ENCODE measurements around the gene TMSB15A.
"Not testable (repeated sequence)": the region's sequence is repeated elsewhere in the genome, so short reads cannot be mapped to it uniquely, and the experiment has no call there.

TMSB15A gene

DNA sequence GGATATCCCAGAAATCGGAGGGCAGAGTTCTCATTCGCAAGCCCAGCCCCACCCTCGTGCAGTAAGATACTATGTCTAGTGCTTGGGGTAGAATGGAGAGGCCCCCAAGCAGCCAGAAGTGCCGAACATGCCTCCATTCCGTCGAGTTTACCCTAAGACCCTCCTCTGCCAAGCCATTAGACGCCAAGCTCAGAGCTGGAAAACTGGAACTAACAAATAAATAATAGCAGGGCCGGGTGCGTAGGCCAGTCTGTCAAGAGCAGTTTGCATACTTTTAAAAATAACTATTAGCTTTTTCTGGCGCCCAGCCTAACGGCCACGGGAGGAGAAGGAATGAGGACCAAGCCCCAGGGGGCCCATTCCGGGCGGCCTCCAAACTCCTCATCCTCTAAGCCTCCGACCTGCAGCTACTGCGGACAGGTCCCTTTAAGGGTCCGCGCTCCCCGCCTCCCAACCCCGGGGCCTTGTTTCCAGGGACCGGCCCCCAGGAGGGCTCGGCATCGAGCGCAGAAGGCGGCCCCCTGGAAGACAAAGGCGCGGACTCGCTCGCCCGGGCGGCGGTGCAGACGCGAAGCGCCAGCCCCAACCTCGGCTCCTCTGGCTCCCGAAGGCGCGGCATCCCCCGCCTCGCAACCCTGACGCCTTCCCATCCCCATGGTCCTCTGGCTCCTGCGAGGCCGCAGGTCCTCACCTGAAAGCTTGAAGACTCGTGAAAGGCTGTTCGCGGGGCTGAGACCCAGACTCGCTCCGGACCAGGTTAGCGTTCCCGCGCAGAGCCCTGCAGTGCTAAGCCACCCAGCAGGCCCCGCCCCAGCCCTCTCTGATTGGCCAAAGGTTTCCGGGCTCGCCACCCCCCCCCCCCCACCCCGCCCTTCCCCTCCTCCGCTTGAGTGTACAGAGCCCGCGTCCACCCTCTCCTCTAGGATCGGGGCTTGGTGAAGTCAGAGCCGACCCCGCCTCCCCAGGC lies at the start of gene TMSB15A:
Gene TMSB15A, minus strand, starts transcription at position 765 of the 967 bp plus-strand sequence.
- DNase-seq = peak; percentile 83

DNA sequence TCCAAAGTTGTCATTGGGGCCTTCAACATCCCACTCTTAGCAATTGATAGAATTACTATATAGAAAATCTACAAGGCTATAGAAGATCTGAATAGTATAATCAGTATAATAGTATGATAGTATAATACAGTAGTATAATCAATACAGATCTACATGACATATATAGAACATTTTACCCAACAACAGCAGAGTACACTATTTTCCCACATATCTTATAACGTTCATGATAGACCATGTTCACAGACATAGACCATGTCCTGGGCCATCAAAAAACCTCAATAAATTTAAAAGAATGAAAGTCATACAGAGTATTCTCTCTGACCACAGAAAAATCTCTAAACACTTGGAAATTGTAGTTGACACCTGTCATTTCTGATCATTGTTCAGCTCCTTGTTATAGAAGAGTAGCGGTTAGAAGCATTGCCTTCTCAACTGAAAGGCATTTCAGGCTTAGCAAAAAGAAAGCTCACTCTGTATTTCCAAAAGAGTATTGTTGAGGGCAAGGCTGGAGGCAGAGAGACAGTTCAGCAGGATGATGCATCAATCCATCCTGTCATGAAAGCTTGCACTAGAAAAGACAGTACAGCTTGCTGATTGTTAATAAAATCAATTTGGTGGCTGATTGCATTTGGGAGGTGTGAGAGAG lies 44.0 kb upstream of the TMSB15A start:
- no peak for DNase-seq

DNA sequence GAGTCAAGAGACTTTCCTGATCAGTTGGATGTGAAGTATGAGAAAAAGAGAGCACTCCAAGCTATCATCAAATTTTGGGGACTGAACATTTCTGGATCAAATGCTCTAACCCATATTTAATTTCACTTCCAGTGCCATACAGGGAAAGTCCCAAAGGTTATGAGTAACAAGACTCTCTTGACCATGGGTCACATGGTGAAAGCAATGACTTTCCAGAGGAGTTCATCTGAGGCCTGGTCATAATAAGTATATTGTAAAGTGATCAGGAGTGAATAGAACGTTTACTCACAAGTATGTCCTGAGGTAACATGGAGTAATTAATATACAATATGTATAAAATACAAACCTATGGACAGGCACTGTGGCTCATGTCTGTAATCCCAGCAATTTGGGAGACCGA lies 42.1 kb upstream of the TMSB15A start:
- no peak for DNase-seq

DNA sequence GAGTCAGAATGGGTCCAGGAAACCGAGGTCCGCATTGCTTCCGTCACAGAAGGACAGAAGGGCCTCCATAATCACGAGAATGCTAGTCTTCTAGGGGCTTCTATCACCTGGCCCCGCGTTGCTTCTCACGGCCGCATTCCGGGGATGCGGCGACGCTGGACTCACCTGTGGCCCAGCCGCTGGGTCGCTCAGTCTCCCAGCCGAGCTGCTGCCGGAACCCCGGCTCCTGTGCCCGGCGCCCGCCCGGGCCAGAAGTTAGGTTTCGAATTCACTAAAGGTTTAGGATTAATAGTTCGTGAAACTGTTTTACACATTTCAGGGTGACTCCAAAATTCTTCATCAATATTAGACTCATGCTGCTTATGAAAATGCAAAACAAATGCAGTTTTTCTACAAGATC lies 31.7 kb upstream of the TMSB15A start:
- no peak for DNase-seq

DNA sequence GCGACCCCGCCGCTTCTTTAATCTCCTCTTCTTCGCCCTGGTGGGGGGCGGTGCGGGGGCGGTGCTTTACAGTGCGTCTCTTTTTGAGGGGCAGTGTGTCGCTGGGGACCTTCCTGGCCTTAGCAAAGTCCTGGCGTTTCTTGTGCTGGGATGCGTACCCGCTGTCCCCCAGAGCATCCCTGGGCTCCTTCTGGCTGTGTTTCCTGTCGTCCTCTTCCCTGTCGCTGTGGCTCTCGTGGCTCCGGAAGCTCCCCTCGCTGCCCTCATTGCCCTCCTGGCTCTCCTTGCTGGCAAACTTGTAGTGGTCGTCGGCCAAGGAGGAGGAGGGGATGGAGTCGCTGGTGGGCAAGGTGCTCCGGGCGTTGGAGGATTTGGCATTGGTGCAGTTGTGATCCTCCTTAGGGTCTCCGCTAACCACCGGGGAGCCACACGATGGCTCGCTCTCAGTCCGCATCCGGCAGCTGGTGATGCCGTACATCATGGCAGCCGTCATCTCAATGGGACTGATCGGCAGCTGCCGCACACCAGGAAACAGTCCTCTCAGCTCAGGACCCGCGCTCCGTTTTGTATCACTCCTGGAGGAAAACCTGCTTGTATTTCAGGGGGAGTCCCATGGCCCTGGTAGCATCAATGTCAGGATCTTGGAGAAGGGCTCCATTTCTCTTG lies 30.4 kb upstream of the TMSB15A start:
- DNase-seq = no peak

DNA sequence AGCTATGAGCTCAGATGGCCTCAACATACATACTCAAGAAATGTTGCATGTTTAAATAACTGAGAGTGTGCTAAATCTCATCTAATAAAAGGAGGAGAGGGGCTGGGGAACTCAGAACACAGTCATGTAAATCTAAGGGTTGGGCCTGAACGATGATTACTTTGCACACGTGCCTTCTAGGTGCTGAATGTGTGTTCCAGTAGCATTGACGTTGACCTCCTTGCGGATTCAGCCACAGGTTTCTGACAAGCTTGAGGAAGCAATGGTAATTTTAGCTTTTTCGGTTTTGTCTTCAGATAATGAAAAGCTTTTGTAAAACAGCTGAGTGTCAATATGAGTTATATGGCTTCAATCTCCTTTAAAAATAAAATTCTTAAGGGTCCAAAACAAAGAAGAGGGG lies 29.6 kb upstream of the TMSB15A start:
- not testable (repeated sequence) for DNase-seq

DNA sequence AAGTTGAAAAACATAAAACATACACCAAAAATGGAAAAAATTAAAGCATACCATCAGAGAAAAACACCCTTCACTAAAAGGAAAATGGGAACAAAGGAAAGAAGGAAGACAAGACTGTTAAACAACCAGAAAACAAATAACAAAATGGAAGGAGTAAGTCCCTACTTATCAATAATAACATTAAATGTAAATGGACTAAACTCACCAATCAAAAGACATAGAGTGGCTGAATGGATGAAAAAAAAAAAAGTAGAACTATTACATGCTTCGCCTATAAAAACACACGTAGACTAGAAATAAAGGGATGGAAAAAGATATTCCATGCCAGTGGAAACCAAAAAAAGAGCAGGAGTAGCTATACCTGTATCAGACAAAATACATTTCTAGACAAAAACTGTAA lies 19.4 kb upstream of the TMSB15A start:
- DNase-seq = no peak

DNA sequence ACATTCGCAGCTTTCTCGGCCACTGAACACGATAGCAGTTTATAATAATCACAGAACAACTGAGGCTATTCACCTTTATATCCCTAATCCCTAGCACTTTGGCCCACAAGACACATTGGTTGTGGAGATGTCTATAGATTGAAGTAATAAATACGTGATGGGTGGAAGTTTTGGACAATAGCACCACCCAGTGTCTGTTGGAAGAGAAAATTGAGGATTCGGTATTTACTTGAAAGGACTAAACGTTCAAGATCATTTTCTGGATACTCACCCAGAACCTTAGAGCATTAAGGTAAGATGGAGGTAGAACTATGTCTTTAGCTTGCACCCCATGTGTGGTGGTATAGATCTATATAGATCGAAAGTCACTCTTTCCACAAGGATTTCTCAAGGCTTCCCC lies 787 bp upstream of the TMSB15A start:
- no peak for DNase-seq

DNA sequence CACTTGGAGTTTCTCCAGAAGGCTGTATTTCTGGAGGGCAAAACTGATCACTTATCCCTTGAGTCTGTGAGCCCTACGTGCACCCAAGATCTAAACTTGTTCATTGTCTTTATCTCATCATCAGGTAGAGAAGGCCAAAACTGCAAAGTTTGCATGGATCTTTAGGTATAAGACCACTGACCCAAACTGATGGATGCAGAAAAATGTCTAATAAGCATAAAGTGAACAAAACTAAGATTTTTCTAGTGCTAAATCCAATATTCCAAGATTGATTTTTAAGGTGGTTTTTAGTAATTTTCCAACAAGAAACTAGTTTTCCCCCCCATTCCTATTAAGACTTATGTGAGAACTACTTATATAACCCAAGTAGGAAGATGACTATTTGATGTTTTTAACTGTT lies 2.0 kb downstream of the TMSB15A start:
- no peak for DNase-seq

DNA sequence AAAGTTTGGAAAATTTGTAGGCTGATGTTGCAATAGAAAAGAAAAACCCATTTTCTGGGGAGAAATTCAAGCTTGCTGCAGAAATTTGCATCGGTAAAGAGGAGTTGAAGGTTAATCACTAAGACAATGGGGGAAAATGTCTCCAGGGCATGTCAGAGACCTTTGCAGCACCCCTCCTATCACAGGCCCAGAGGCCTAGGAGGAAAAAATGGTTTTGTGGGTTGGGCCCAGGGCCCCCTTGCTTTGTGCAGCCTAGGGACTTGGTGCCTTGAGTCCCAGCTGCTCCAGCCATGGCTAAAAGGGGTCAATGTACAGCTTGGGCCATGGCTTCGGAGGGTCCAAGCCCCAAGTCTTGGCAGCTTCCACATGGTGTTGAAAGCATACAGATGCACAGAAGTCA lies 17.8 kb downstream of the TMSB15A start:
- DNase-seq = no peak

DNA sequence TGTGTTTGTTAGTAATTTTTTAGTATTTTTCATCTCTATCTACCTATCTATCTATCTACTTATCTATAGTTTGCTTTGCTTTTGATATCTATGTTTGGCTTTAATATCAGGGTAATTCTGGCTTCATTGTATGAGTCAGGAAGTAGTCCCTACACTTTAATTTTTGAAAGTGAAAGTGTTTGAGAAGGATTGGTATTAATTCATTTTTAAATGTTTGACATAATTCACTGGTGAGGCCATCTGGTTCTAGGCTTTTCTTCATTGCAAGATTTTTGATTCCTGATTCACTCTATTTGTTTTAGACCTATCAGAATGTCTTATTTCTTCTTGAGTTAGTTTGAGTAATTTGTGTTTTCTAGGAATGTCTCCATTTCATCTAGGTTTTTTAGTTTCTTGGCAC lies 24.8 kb downstream of the TMSB15A start:
- no peak for DNase-seq

DNA sequence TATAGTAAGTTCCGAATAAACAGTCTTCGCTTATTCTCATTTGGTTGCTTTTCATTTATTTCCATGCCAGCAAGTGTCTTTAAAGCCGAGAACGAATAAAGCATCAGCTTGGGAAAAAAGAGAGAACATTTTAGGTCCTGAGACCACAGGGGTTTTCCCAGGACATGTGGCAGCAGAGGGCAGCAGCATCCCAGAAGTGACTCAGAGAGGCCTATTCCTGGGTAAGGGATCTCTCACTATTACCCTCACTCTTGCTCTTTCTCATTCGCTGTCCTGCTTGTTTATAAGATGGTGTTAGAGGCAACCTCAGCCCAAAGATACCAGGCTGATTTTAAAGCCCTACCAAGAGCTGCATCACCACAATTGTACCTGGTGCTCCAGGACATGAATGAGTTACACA lies 37.8 kb downstream of the TMSB15A start:
- DNase-seq = not testable (repeated sequence)

DNA sequence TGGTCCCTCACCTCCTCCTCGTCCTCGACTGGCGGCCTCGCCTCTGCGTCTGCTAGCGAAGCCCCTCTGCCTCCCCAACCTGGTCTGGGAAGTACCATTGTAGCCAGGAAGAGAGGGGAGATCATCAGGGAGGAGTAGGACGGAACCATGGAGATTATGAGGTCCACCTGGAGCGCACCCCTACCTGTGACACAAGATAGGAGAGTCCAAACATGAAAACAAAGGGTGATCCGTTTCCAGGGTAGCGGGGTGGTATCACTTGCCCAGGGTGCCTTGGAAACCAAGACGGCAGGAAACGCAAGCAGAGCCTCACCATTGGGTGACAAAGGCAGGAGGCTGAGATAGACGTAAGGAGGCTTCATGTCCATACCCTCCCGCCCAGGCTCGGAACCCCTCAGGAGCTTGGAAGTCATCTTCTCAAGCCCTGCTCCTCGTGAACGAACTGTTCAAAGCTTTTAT lies 44.7 kb downstream of the TMSB15A start, which contains the start of gene TCP11X2:
Gene TCP11X2, minus strand, starts transcription at position 51 of the 459 bp plus-strand sequence.
- not testable (repeated sequence) for DNase-seq

DNA sequence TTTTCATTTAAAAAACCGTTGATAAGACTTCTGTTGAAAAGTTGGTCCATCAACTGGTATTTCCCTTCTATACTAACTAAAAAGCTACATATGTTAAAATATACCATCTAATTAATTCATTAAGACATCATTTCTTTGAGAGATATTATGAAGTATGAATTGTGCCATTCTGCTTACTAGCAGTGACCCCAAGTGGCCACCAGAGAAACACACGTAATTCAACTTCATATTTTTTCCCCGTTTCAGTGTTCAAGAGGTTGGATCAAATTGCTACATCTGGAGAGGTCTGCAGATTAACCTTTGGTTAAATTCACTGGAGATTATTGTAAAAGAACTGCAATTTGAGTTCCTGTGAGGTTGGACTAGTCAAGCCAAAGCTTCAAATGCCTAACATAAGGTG lies 46.3 kb downstream of the TMSB15A start:
- not testable (repeated sequence) for DNase-seq

Measured in left hindlimb (tissue), 1 donor.